ENCODE results near the gene CORO1C.

DNA sequence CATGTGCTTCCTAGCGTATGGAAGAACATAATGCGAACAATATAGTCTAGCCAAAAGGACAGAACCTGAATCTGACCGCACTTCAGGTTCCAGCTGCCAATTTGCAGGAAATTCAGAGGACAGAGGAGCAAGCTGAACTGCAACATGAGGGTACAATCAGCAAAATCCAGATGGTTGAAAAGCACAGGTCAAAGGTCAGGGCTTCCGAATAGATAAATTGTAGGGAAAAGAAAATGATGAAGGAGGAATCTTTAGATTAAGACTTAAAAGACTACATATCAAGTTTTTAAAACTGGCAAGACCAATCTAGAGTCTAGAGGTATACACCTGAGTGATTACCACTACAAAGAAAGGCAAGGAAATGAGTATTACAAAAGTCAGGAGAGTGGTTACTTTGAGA lies 55.5 kb downstream of the CORO1C start:
- TF ChIP-seq CTCF (IDR thresholded peaks at IDR 0.05) (no peak), POLR2AphosphoS5 (IDR thresholded peaks at IDR 0.05) (no peak), POLR2A (IDR thresholded peaks at IDR 0.05; ENCODE audit: low read depth) (no peak)
